SH-SY5Y (cell line): ENCODE results near the gene PRSS53.

Experiments used
- GATA2 ChIP-seq: IDR thresholded peaks from 2 replicates; pipeline ENCODE4 v1.6.1; 2011; ENCODE audit warnings: mild to moderate bottlenecking, low read depth, low read length
- GATA3 ChIP-seq: IDR thresholded peaks from 2 replicates; pipeline ENCODE4 v1.6.1; 2011; ENCODE audit warnings: low read depth, mild to moderate bottlenecking, low read length, moderate library complexity

DNA sequence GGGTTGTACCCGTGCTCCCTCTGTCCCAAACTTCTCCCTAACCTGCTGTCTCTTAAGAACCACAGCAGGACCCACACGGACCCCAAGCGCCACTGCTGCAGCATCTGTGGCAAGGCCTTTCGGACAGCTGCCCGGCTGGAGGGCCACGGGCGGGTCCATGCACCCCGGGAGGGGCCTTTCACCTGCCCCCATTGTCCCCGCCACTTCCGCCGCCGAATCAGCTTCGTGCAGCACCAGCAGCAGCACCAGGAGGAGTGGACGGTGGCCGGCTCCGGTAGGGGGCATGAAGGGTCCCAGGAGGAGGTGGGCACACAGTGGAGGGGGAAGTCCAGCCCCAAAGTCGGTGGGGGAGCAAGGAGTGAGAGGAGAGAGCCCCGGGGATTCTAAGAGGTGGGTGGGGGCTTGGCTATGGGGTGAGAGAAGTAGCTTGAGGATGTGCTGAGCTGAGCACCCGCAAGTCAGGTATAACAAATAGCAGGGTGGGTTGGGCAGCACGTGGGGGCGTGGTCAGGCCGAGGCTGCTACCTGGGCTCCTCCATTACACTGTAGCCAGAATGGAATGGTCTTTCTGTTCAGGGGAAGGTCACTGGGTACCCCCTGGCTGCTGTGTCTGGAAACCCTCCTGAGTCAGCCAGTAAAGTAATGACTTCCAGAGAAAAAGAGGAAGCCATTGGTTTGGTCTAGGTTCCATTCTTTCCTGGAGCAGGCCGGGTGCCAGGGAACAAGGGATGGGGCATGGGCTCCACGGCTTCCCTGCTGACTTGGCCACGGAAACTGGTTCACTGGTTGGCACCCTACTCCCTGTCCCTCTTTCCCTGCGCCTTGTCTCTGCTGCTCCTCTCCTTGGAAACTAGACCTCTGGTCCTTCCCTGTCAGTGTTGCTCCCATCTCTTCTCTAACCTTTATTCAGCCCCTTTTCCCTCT, 7.1 kb downstream of the PRSS53 start:
- TF ChIP-seq GATA2 (no peak), GATA3 (no peak)
